ENCODE data around the gene KRTCAP2.
"Not testable (repeated sequence)": the region's sequence is repeated elsewhere in the genome, so short reads cannot be mapped to it uniquely, and the experiment has no call there.

KRTCAP2 gene

GRCh38 chr1:155181371-155182051 lies 8.4 kb upstream of the KRTCAP2 start:
- no peak for DNase-seq

GRCh38 chr1:155179112-155180031 lies 6.3 kb upstream of the KRTCAP2 start:
- DNase-seq, result no peak

- no peak for DNase-seq
These were observed 5.5 kb upstream of the KRTCAP2 start for GRCh38 chr1:155178441-155179111.

- no peak for DNase-seq
These were observed 4.8 kb upstream of the KRTCAP2 start for GRCh38 chr1:155177918-155178281.

- no peak for DNase-seq
These were observed 4.3 kb upstream of the KRTCAP2 start for GRCh38 chr1:155177192-155177917.

- peak; percentile 64 for DNase-seq
These were observed 3.5 kb upstream of the KRTCAP2 start for GRCh38 chr1:155176544-155177071.

GRCh38 chr1:155175927-155176371 lies 2.8 kb upstream of the KRTCAP2 start:
- DNase-seq, result no peak

GRCh38 chr1:155175281-155175926 lies 2.3 kb upstream of the KRTCAP2 start:
- no peak for DNase-seq

GRCh38 chr1:155174324-155175280 lies 1.5 kb upstream of the KRTCAP2 start:
- no peak for DNase-seq

GRCh38 chr1:155173478-155174323 lies 597 bp upstream of the KRTCAP2 start, which contains the start of gene TRIM46:
TRIM46 (plus strand) TSS chr1:155173849; CDS start chr1:155173967, 118 bp downstream.
- DNase-seq, result no peak

GRCh38 chr1:155171836-155172731 lies 1.0 kb downstream of the KRTCAP2 start:
- DNase-seq, result no peak

- DNase-seq, result no peak
These were observed 2.3 kb downstream of the KRTCAP2 start for GRCh38 chr1:155170806-155171205.

GRCh38 chr1:155170101-155170785 lies 2.9 kb downstream of the KRTCAP2 start:
- no peak for DNase-seq

GRCh38 chr1:155169541-155169940 lies 3.6 kb downstream of the KRTCAP2 start:
- DNase-seq, result no peak

- DNase-seq, result no peak
These were observed 4.5 kb downstream of the KRTCAP2 start for GRCh38 chr1:155168456-155169210.

GRCh38 chr1:155168105-155168445 lies 5.0 kb downstream of the KRTCAP2 start:
- not testable (repeated sequence) for DNase-seq
